Cardiac fibroblast (primary cell): Measurements from ENCODE around the gene SKP2.
A peak's percentile ranks its signal among the peaks of the same experiment; 100 is the strongest.
"Not testable (repeated sequence)": the region's sequence is repeated elsewhere in the genome, so short reads cannot be mapped to it uniquely, and the experiment has no call there.

Experiments used
- DNase-seq, 2 donors: peaks; one replicate each; pipeline versions ENCODE4 v3.0.0 to v3.0.0-alpha.2; 2010; ENCODE audit warnings: low read depth in 2 of 2
- H3K4me3 ChIP-seq, 2 donors: replicated peaks in 1 of 2; 1 replicate in 1 of 2; 2 replicates in 1 of 2; pipeline ENCODE4 v1.5.1; 2011; ENCODE audit warnings: low read depth in 2 of 2, low read length in 2 of 2, mild to moderate bottlenecking in 2 of 2, moderate library complexity in 1 of 2
- CTCF ChIP-seq: IDR thresholded peaks from one replicate; pipeline ENCODE4 v1.5.1; 2011; ENCODE audit warnings: low read depth, mild to moderate bottlenecking, low read length, inconsistent platforms

SKP2 gene

GRCh38 chr5:36151434-36152323 is at the start of gene SKP2, which contains the start of gene LMBRD2:
Gene SKP2 (plus strand): TSS chr5:36152111. CDS start chr5:36152263, 152 bp downstream.
Gene LMBRD2 (minus strand): TSS chr5:36151887. CDS start chr5:36143349, 8,538 bp downstream.
- no peak for TF ChIP-seq CTCF
- peak; percentile 97 to 98 for DNase-seq
- peak within 1 kb of the TSS; percentile 96 to 98 for H3K4me3 ChIP-seq

GRCh38 chr5:36105819-36106218 is 46.1 kb upstream of the SKP2 start:
- no peak for TF ChIP-seq CTCF
- DNase-seq: no peak
- H3K4me3 ChIP-seq: no peak overlapping the region

GRCh38 chr5:36108758-36109460 is 43.0 kb upstream of the SKP2 start:
- DNase-seq: no peak
- TF ChIP-seq CTCF: no peak

GRCh38 chr5:36111238-36111637 is 40.7 kb upstream of the SKP2 start:
- no peak for DNase-seq
- no peak for TF ChIP-seq CTCF
- H3K4me3 ChIP-seq: no peak overlapping the region

More at GRCh38 chr5:36108758-36109460, 43.0 kb upstream of the SKP2 start:
- H3K4me3 ChIP-seq: no peak overlapping the region

- no peak overlapping the region for H3K4me3 ChIP-seq
These were observed 26.0 kb upstream of the SKP2 start for GRCh38 chr5:36125868-36126267.

GRCh38 chr5:36128795-36129194 is 23.1 kb upstream of the SKP2 start:
- no peak for DNase-seq

More at GRCh38 chr5:36125868-36126267, 26.0 kb upstream of the SKP2 start:
- no peak for DNase-seq
- no peak for TF ChIP-seq CTCF

DNA sequence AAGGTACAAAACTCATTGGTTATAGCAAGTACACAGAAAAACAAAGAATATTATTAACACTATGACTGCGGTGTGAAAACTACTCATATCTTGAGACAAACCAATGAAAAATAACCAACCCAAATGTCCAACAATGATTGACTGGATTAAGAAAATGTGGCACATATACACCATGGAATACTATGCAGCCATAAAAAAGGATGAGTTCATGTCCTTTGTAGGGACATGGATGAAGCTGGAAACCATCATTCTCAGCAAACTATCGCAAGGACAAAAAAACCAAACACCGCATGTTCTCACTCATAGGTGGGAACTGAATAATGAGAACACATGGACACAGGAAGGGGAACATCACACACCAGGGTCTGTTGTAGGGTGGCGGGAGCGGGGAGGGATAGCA is 22.2 kb upstream of the SKP2 start:
- not testable (repeated sequence) for DNase-seq, H3K4me3 ChIP-seq

More at GRCh38 chr5:36128795-36129194, 23.1 kb upstream of the SKP2 start:
- H3K4me3 ChIP-seq: no peak overlapping the region
- no peak for TF ChIP-seq CTCF

GRCh38 chr5:36133009-36133408 is 18.9 kb upstream of the SKP2 start:
- DNase-seq, H3K4me3 ChIP-seq: not testable (repeated sequence)
